SU-DHL-6 (cell line): Measurements from ENCODE around the gene ZNG1F.
A peak's percentile ranks its signal among the peaks of the same experiment; 100 is the strongest.
"Not testable (repeated sequence)": the region's sequence is repeated elsewhere in the genome, so short reads cannot be mapped to it uniquely, and the experiment has no call there.

ENCODE experiments used
- H2AFZ ChIP-seq: fragments of 200-600 bp; sonication (generic); 2 replicates; pipeline ENCODE4 v1.6.1; 2014; ENCODE audit warnings: low read depth, mild to moderate bottlenecking, moderate library complexity, mixed read lengths, antibody characterized with exemption, low read length; ENCODE audit not compliant: severe bottlenecking
- H3F3A ChIP-seq: fragments of 200-600 bp; shearing (Covaris generic); 2 replicates; pipeline ENCODE4 v1.6.0; 2016; ENCODE audit warnings: antibody characterized with exemption, mild to moderate bottlenecking; ENCODE audit not compliant: insufficient read depth
- H3K27ac ChIP-seq: fragments of 200-600 bp; sonication (generic); 2 replicates; pipeline ENCODE4 v1.5.1; 2016; ENCODE audit warnings: low read depth, mild to moderate bottlenecking, low read length, moderate library complexity, mixed read lengths
- H3K27me3 ChIP-seq: fragments of 200-600 bp; sonication (generic), shearing (Covaris generic); 2 replicates; pipeline ENCODE4 v1.6.0; 2014; ENCODE audit warnings: mild to moderate bottlenecking, low read length
- H3K36me3 ChIP-seq: fragments of 200-600 bp; sonication (generic); 2 replicates; pipeline ENCODE4 v1.6.1; 2014; ENCODE audit warnings: mild to moderate bottlenecking, low read length, mixed read lengths
- H3K4me2 ChIP-seq: fragments of 300-600, 200-600 bp; shearing (Covaris generic), sonication (generic); 2 replicates; pipeline ENCODE4 v1.6.0; 2014; ENCODE audit warnings: low read length, low read depth, mild to moderate bottlenecking; ENCODE audit not compliant: poor library complexity, severe bottlenecking
- H3K4me3 ChIP-seq: fragments of 200-600 bp; sonication (generic); 2 replicates; pipeline ENCODE4 v1.5.1; 2014; ENCODE audit warnings: antibody characterized with exemption, low read length, mild to moderate bottlenecking, mixed read lengths; ENCODE audit not compliant: insufficient read depth, poor library complexity, severe bottlenecking
- H3K79me2 ChIP-seq: fragments of 200-600 bp; sonication (generic); 2 replicates; pipeline ENCODE4 v1.6.1; 2014; ENCODE audit warnings: mild to moderate bottlenecking, low read length, moderate library complexity; ENCODE audit not compliant: insufficient read depth
- H3K9ac ChIP-seq: fragments of 200-600 bp; sonication (generic); 2 replicates; pipeline ENCODE4 v1.7.0; 2014; ENCODE audit warnings: mild to moderate bottlenecking, low read length
- H3K9me2 ChIP-seq: fragments of 200-600 bp; sonication (generic); replicated peaks from 2 replicates; pipeline ENCODE4 v1.6.1; 2014; ENCODE audit warnings: low read length; ENCODE audit not compliant: insufficient read depth
- H3K9me3 ChIP-seq: fragments of 200-600 bp; sonication (generic); 2 replicates; pipeline ENCODE4 v1.6.1; 2014; ENCODE audit warnings: low read length, mixed read lengths; ENCODE audit not compliant: insufficient read depth
- H4K20me1 ChIP-seq: fragments of 200-600 bp; sonication (generic); 2 replicates; pipeline ENCODE4 v1.6.1; 2014; ENCODE audit warnings: low read depth, mild to moderate bottlenecking, antibody characterized with exemption, low read length, moderate library complexity, mixed read lengths

ZNG1F gene

GRCh38 chr9:41189217-41189616 is at the start of gene ZNG1F:
Gene ZNG1F (minus strand): TSS chr9:41189317. CDS start chr9:41189258, 59 bp downstream.
- H3K4me3 ChIP-seq, H3K79me2 ChIP-seq, H3K9me2 ChIP-seq, H3K36me3 ChIP-seq, H3K27ac ChIP-seq, H2AFZ ChIP-seq, H3K27me3 ChIP-seq, H3K4me2 ChIP-seq, H3K9me3 ChIP-seq, H3F3A ChIP-seq, H3K9ac ChIP-seq, H4K20me1 ChIP-seq: not testable (repeated sequence)

GRCh38 chr9:41237110-41237749 is 48.1 kb upstream of the ZNG1F start:
- not testable (repeated sequence) for H3K79me2 ChIP-seq, H2AFZ ChIP-seq, H4K20me1 ChIP-seq, H3K9me3 ChIP-seq, H3K4me2 ChIP-seq, H3F3A ChIP-seq, H3K4me3 ChIP-seq, H3K27ac ChIP-seq, H3K9ac ChIP-seq, H3K36me3 ChIP-seq, H3K27me3 ChIP-seq, H3K9me2 ChIP-seq

- not testable (repeated sequence) for H3K9me3 ChIP-seq, H4K20me1 ChIP-seq, H3K9ac ChIP-seq, H3K79me2 ChIP-seq, H3K4me3 ChIP-seq, H3F3A ChIP-seq, H2AFZ ChIP-seq, H3K4me2 ChIP-seq, H3K27me3 ChIP-seq, H3K9me2 ChIP-seq, H3K36me3 ChIP-seq, H3K27ac ChIP-seq
Measured at GRCh38 chr9:41236486-41237109, 47.5 kb upstream of the ZNG1F start.

GRCh38 chr9:41234811-41235805 is 46.0 kb upstream of the ZNG1F start:
- not testable (repeated sequence) for H3F3A ChIP-seq, H3K79me2 ChIP-seq, H3K9me2 ChIP-seq, H3K27me3 ChIP-seq, H3K9me3 ChIP-seq, H3K36me3 ChIP-seq, H3K4me3 ChIP-seq, H2AFZ ChIP-seq, H4K20me1 ChIP-seq
- H3K4me2 ChIP-seq: peak overlapping the region; percentile 43
- peak overlapping the region; percentile 67; the same call in 1 of the 2 replicates for H3K27ac ChIP-seq
- H3K9ac ChIP-seq: peak overlapping the region; percentile 38; the same call in 1 of the 2 replicates

- Histone ChIP-seq H3K4me2 (peak overlapping the region; percentile 32), H3K27ac (peak overlapping the region; percentile 51; the same call in 1 of the 2 replicates)
- H3K79me2 ChIP-seq, H3K36me3 ChIP-seq, H3K9me3 ChIP-seq, H4K20me1 ChIP-seq, H3K9ac ChIP-seq, H3K27me3 ChIP-seq, H3K4me3 ChIP-seq, H3K9me2 ChIP-seq, H3F3A ChIP-seq, H2AFZ ChIP-seq: not testable (repeated sequence)
Measured at GRCh38 chr9:41234221-41234620, 45.1 kb upstream of the ZNG1F start.

GRCh38 chr9:41232326-41232725 is 43.2 kb upstream of the ZNG1F start:
- H3F3A ChIP-seq, H2AFZ ChIP-seq: not testable (repeated sequence)

GRCh38 chr9:41230418-41230817 is 41.3 kb upstream of the ZNG1F start:
- H3K4me2 ChIP-seq, H3K9me3 ChIP-seq, H3K9ac ChIP-seq, H3K79me2 ChIP-seq, H2AFZ ChIP-seq, H3F3A ChIP-seq, H3K27ac ChIP-seq, H3K9me2 ChIP-seq, H3K4me3 ChIP-seq, H4K20me1 ChIP-seq, H3K36me3 ChIP-seq, H3K27me3 ChIP-seq: not testable (repeated sequence)

More at GRCh38 chr9:41232326-41232725, 43.2 kb upstream of the ZNG1F start:
- H3K27ac ChIP-seq, H3K27me3 ChIP-seq, H3K79me2 ChIP-seq, H3K9ac ChIP-seq, H3K4me2 ChIP-seq, H3K9me3 ChIP-seq, H4K20me1 ChIP-seq, H3K9me2 ChIP-seq, H3K36me3 ChIP-seq, H3K4me3 ChIP-seq: not testable (repeated sequence)
